Activated CD8-positive, alpha-beta T cell treated with anti-CD3 and anti-CD28 coated beads for 36 hours (primary cell): ENCODE measurements around the gene HGS. TPM values are rescaled to one million over a fixed set of nuclear protein-coding genes. Genes with fewer than 3 reads are reported as not detected.
A peak's percentile ranks its signal among the peaks of the same experiment; 100 is the strongest.

Experiments used
- ATAC-seq: fragments of 200-7000 bp; cut with Tn5 transposase; one replicate; pipeline ENCODE4 v1.10.0; 2021; ENCODE audit warnings: mild to moderate bottlenecking, moderate library complexity
- CTCF ChIA-PET: fragments of 350-600 bp; sonication (Branson Sonifier 250); formaldehyde crosslinking; loops from one replicate; lab custom pipeline; 2021; ENCODE audit warnings: antibody characterized with exemption; lab: Charles Lee
- POLR2A ChIA-PET: fragments of 350-600 bp; sonication (Branson Sonifier 250); formaldehyde crosslinking; loops from one replicate; lab custom pipeline; 2021; ENCODE audit warnings: antibody characterized with exemption; lab: Charles Lee
- DNase-seq: peaks from one replicate; pipeline ENCODE4 v3.0.0-alpha.2; 2020
- H3K27ac Mint-ChIP-seq: one replicate; pipeline ENCODE4 v1.8.0; 2021; ENCODE audit warnings: mild to moderate bottlenecking, mixed read lengths
- H3K27me3 Mint-ChIP-seq: one replicate; pipeline ENCODE4 v1.8.0; 2021; ENCODE audit warnings: mixed read lengths
- H3K36me3 Mint-ChIP-seq: one replicate; pipeline ENCODE4 v1.8.0; 2021; ENCODE audit warnings: low read depth, mixed read lengths
- H3K4me1 Mint-ChIP-seq: one replicate; pipeline ENCODE4 v1.8.0; 2021; ENCODE audit warnings: low read depth, mixed read lengths
- H3K4me3 Mint-ChIP-seq: one replicate; pipeline ENCODE4 v1.8.0; 2021; ENCODE audit warnings: mild to moderate bottlenecking, moderate library complexity, mixed read lengths
- H3K9me3 Mint-ChIP-seq: one replicate; pipeline ENCODE4 v1.8.0; 2021; ENCODE audit warnings: mixed read lengths
- CTCF ChIP-seq: fragments of 200-600 bp; IDR thresholded peaks from one replicate; pipeline ENCODE4 v1.8.0; 2022; ENCODE audit warnings: antibody characterized with exemption, mild to moderate bottlenecking
- intact Hi-C: fragments of 100-400 bp; cut with micrococcal nuclease; formaldehyde crosslinking; loops from one replicate; pipeline ENCODE4 v1.10.0; 2022
- total RNA-seq, 2 experiments: library from RNA; stranded (reverse); gene quantifications; one replicate each; pipeline ENCODE4 v1.2.3, GENCODE V29; 2021

HGS gene
- total RNA-seq, 2 experiments from 2014 or later, result 98.9 to 113 TPM

GRCh38 chr17:81660441-81660840 is 23.4 kb upstream of the HGS start:
- CTCF ChIA-PET, result no interaction called here
- intact Hi-C loops, result no loop called here
- Mint-ChIP-seq H3K9me3 (peaks cover 2% of the 10 kb centered on the region), H3K27me3 (no peaks in the 10 kb centered on the region), H3K4me3 (no peak overlapping the region), H3K36me3 (peaks cover 18% of the 10 kb centered on the region), H3K4me1 (peaks cover 35% of the 10 kb centered on the region), H3K27ac (no peak overlapping the region)
- POLR2A ChIA-PET, result interaction anchor here (1.3 kb wide), 1 partner anchor 53 kb away, joined by 4 read pairs; no protein-coding TSS in a partner anchor
- ATAC-seq (no peak), DNase-seq (no peak)
- TF ChIP-seq CTCF, result no peak

DNA sequence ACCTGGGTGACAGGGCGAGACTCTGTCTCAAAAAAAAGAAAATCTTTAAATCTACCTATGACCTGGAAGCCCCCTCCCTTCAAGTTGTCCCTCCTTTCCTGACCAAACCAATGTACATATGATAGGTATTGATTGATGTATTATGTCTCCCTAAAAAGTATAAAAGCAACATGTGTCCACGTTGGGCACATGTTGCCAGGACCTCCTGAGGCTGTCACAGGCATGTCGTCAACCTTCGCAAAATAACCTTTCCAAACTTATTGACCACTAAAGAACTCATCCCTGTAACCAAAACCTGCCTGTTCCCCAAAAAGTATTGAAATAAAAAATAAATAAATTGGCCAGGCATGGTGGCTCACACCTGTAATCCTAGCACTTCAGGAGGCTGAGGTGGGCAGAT is 21.8 kb upstream of the HGS start:
- H3K4me1 Mint-ChIP-seq, result peaks cover 36% of the 10 kb centered on the region
- H3K36me3 Mint-ChIP-seq, result peaks cover 27% of the 10 kb centered on the region
- peaks cover 2% of the 10 kb centered on the region for H3K9me3 Mint-ChIP-seq
- no peak for DNase-seq
- no peak for ATAC-seq
- CTCF ChIA-PET, result interaction anchor here (1.1 to 1.2 kb wide), 2 partner anchors 61 to 143 kb away, joined by 3 to 5 read pairs; no protein-coding TSS in a partner anchor
- intact Hi-C loops, result no loop called here
- no peak overlapping the region for H3K4me3 Mint-ChIP-seq
- no peak for TF ChIP-seq CTCF
- POLR2A ChIA-PET, result interaction anchor here (0.7 to 1.5 kb wide), 3 partner anchors 8 to 26 kb away, joined by 3 to 5 read pairs (median 3); no protein-coding TSS in a partner anchor
- H3K27ac Mint-ChIP-seq, result peak overlapping the region; percentile 46
- H3K27me3 Mint-ChIP-seq, result no peaks in the 10 kb centered on the region

DNA sequence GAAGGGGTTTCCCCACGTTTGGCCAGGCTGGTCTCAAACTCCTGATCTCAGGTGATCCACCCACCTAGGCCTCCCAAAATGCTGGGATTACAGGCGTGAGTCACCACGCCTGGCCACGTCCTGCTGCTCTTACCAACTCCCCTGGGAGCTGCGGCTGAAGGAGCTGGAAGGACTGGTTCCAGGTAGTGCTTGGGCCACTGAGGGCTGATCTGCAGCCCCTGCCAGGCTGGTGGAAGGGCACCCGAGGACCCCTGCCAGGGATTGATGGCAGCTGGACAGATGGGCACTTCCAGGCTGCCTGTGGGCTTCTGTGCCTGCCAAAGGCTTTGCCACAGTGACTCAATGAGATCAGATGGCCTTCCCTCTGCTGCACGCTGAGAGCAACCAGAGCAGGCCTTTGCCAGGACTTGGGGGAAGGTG is 19.8 kb upstream of the HGS start:
- ChIA-PET CTCF (interaction anchor here (1.0 to 1.5 kb wide), 2 partner anchors 16 to 357 kb away, joined by 3 to 4 read pairs; no protein-coding TSS in a partner anchor), POLR2A (interaction anchor here (1.0 to 1.7 kb wide), 4 partner anchors 11 to 315 kb away, joined by 3 to 4 read pairs (median 4); partner anchors contain the start of gene FAAP100)
- H3K27ac Mint-ChIP-seq, result peak overlapping the region; percentile 99
- DNase-seq (peak; percentile 40), ATAC-seq (no peak)
- H3K4me1 Mint-ChIP-seq, result peaks cover 48% of the 10 kb centered on the region
- H3K36me3 Mint-ChIP-seq, result peaks cover 41% of the 10 kb centered on the region
- peak overlapping the region; percentile 33 for H3K4me3 Mint-ChIP-seq
- intact Hi-C loops, result no loop called here
- no peak for TF ChIP-seq CTCF
- no peaks in the 10 kb centered on the region for H3K27me3 Mint-ChIP-seq
- H3K9me3 Mint-ChIP-seq, result peaks cover 2% of the 10 kb centered on the region

DNA sequence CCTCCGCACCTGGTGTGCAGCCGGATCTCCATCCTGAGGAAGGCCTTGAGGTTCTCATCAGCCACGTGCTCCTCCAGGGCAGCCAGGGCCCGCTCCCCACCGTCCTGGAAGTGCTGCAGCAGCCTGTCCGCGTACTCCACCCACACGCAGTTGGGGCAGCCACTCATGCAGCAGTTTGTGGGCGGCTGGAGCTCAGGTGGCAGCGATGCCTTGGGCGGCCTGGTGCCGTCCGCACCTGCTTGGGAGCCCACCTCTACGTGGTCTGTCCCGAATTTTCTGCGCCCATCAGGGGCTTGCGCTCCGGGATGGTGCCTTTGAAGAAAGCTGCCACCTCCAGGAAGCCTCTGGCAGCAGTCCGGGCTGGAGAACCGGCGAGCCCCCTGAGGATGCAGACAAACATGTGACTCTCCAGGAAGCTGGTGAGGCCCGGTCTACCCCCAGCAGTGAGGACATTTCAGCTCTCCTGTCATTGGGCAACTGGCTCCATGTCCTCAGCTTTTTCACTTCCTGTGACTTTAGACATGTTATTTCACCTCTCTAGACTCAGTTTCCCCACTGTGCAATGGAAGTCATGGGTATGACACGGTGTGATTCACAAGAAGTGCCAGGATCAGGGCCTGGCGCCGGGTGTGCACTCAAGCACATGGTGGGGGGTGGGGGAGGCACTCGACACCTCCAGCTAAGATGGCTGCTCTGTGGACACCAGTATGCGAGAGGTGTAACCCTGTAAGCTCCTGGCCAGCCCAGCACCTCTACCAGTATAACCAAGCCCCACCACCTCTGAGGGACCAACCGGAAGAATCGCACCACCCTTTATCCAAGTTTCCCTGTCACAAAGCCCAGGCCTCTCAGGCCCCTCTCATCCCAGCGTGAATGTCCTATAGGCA is 18.4 kb upstream of the HGS start:
- peak; percentile 81 for DNase-seq
- no peak for TF ChIP-seq CTCF
- Mint-ChIP-seq H3K27me3 (no peaks in the 10 kb centered on the region), H3K9me3 (peaks cover 2% of the 10 kb centered on the region), H3K4me1 (peaks cover 50% of the 10 kb centered on the region), H3K4me3 (peak overlapping the region; percentile 88), H3K27ac (peak overlapping the region; percentile 99), H3K36me3 (peaks cover 52% of the 10 kb centered on the region)
- intact Hi-C loops, result no loop called here
- ChIA-PET POLR2A (interaction anchor here (0.6 to 3.8 kb wide), 29 partner anchors 8 to 314 kb away, joined by 3 to 33 read pairs (median 4); partner anchors contain the start of genes ACTG1, ARHGDIA, ARL16 and FAAP100), CTCF (interaction anchor here (0.8 to 1.6 kb wide), 4 partner anchors 10 to 64 kb away, joined by 3 to 4 read pairs (median 3); partner anchors contain the start of gene MRPL12)
- peak; percentile 45 for ATAC-seq

DNA sequence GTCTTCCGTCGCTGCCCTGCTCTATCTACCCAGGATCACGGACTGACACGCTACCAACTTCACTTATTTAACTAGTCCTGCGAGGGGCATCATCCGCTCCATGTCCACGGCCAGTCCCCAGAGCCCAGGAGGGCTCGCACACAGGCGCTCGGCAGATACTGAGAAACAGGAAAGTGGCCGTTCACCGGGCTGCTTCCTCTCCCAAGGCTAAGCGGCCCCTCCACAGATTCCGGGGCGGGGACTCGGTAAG is 17.8 kb upstream of the HGS start:
- CTCF ChIA-PET, result interaction anchor here (1.0 to 1.6 kb wide), 2 partner anchors 9 to 65 kb away, joined by 3 to 4 read pairs; no protein-coding TSS in a partner anchor
- intact Hi-C loops, result no loop called here
- no peak for TF ChIP-seq CTCF
- Mint-ChIP-seq H3K4me3 (peak overlapping the region; percentile 88), H3K9me3 (peaks cover 2% of the 10 kb centered on the region), H3K36me3 (peaks cover 52% of the 10 kb centered on the region), H3K27ac (peak overlapping the region; percentile 99), H3K4me1 (peaks cover 50% of the 10 kb centered on the region), H3K27me3 (no peaks in the 10 kb centered on the region)
- DNase-seq (peak; percentile 44), ATAC-seq (peak; percentile 7)
- POLR2A ChIA-PET, result interaction anchor here (0.6 to 3.8 kb wide), 23 partner anchors 9 to 313 kb away, joined by 3 to 33 read pairs (median 4); partner anchors contain the start of genes ACTG1, ARL16, FAAP100 and HGS
